Measurements from ENCODE around the gene MCF2L. TPM values are rescaled to one million over a fixed set of nuclear protein-coding genes. Genes with fewer than 3 reads are reported as not detected.
A peak's percentile ranks its signal among the peaks of the same experiment; 100 is the strongest.

The MCF2L gene
- total and polyA plus RNA-seq, 12 donors, result 29.6 to 99.8 (median 45.3) TPM

GRCh38 chr13:112965573-112966115 is 3.4 kb upstream of the MCF2L start:
- no peaks in the 10 kb centered on the region for H3K9me3 ChIP-seq
- peak in 3 of 8 donors; percentile 14 to 23 (median 19) for ATAC-seq
- H3K36me3 ChIP-seq, result no peaks in the 10 kb centered on the region
- H3K4me1 ChIP-seq, result peaks cover 3 to 60% (median 21%) of the 10 kb centered on the region in 9 donors
- intact Hi-C loops (cut with DNase I), result loop anchor here in 1 of 10 donors (5.0 kb wide), 1 partner anchor 257 kb away; no protein-coding TSS in a partner anchor
- H3K27me3 ChIP-seq, result peaks cover 0 to 30% (median 7%) of the 10 kb centered on the region in 7 donors
- no peak for TF ChIP-seq CTCF (IDR thresholded peaks at IDR 0.05)
- 84 to 87% methylated on average over 16 of the region's 16 CpGs for WGBS, 2 donors
- no peak for DNase-seq
- peak overlapping the region in 2 of 10 donors; percentile 25 to 27 for H3K4me3 ChIP-seq
- peak overlapping the region; percentile 36 to 83 (median 80) for H3K27ac ChIP-seq

DNA sequence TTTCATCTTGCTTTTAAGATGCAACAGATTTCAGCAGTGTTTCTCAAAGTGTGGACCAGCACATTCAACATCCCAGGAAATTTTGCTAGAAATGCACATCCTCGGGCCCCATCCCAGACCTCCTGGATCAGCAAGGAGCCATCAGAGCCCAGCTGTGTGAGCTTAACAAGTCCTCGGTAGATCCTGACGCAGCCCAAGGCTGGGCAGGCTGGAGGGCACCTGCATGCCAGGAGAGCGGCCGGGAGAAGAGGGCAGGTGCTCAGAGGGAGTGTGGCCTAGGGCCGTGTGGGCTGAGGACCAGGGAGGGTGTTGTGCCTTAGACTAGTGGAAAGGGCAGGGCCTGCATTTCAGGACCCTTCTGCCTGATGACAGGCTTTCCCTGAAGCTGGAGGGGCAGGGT is 2.2 kb upstream of the MCF2L start:
- H3K36me3 ChIP-seq, result no peaks in the 10 kb centered on the region
- H3K4me1 ChIP-seq, result peaks cover 3 to 50% (median 21%) of the 10 kb centered on the region in 9 donors
- TF ChIP-seq CTCF (IDR thresholded peaks at IDR 0.05), result no peak
- no peaks in the 10 kb centered on the region for H3K9me3 ChIP-seq
- ATAC-seq (no peak), DNase-seq (no peak)
- H3K4me3 ChIP-seq, result no peak overlapping the region
- H3K27ac ChIP-seq, result peak overlapping the region in 3 of 10 donors; percentile 70 to 87 (median 81)
- peaks cover 0 to 34% (median 7%) of the 10 kb centered on the region in 7 donors for H3K27me3 ChIP-seq
- 94% methylated on average over 6 of the region's 6 CpGs for WGBS, 2 donors
- intact Hi-C loops (cut with DNase I), result loop anchor here in 1 of 10 donors (5.0 kb wide), 1 partner anchor 256 kb away; no protein-coding TSS in a partner anchor

- peak overlapping the region; percentile 34 to 70 (median 58) for H3K4me3 ChIP-seq
- H3K36me3 ChIP-seq, result no peaks in the 10 kb centered on the region
- ATAC-seq (no peak), DNase-seq (no peak)
- peak overlapping the region in 8 of 10 donors; percentile 62 to 91 (median 84) for H3K27ac ChIP-seq
- no peak for TF ChIP-seq CTCF (IDR thresholded peaks at IDR 0.05)
- H3K27me3 ChIP-seq, result peaks cover 0 to 34% (median 7%) of the 10 kb centered on the region in 7 donors
- peaks cover 3 to 45% (median 21%) of the 10 kb centered on the region in 9 donors for H3K4me1 ChIP-seq
- H3K9me3 ChIP-seq, result no peaks in the 10 kb centered on the region
- intact Hi-C loops (cut with DNase I), result loop anchor here in 1 of 10 donors (5.0 kb wide), 1 partner anchor 254 kb away; no protein-coding TSS in a partner anchor
- 77 to 78% methylated on average over 22 of the region's 22 CpGs for WGBS, 2 donors
Observed at GRCh38 chr13:112967686-112968379, 1.2 kb upstream of the MCF2L start.

DNA sequence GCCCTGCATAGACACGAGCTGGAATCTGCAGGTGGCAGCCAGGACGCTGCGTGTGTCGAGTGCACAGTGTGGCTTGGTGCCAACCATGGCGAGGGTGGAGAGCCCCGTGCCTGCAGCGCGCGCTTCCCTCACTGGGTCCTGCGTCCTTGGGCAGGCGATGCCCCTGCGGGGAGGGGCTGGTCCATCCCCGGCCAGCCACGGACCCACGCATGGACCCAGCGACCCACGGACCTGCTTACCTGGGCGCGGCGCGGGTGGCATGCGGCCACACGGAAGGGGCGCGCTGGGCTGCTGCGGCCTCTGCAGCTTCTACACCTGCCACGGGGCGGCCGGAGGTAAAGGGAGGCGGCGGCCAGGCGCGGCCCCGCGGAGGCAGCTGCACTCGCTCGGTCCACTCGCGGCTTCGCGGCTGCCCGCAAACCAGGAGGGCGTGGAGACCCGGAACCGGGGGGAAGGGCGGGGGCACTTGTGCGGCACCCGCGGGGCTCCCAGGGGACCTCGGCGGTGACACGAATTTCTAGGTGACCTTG is 569 bp upstream of the MCF2L start:
- peaks cover 0 to 34% (median 7%) of the 10 kb centered on the region in 7 donors for H3K27me3 ChIP-seq
- WGBS, 2 donors, result 9% methylated on average over 52 of the region's 52 CpGs

More for the DNA sequence above, 569 bp upstream of the MCF2L start:
- ATAC-seq (peak in 6 of 8 donors; percentile 27 to 62 (median 34)), DNase-seq (peak in 1 of 2 donors; percentile 62)
- no peaks in the 10 kb centered on the region for H3K9me3 ChIP-seq
- no peaks in the 10 kb centered on the region for H3K36me3 ChIP-seq
- intact Hi-C loops (cut with DNase I), result loop anchor here in 1 of 10 donors (5.0 kb wide), 1 partner anchor 254 kb away; no protein-coding TSS in a partner anchor
- H3K27ac ChIP-seq, result peak overlapping the region; percentile 2 to 91 (median 81)
- H3K4me3 ChIP-seq, result peak overlapping the region; percentile 34 to 70 (median 58)
- H3K4me1 ChIP-seq, result peaks cover 3 to 43% (median 21%) of the 10 kb centered on the region in 9 donors
- TF ChIP-seq CTCF (IDR thresholded peaks at IDR 0.05), result no peak
